HEK293T (cell line): ENCODE measurements around the gene SMTN.

Source experiments
- SP1 ChIP-seq: fragments of 450-650 bp; IDR thresholded peaks from 2 replicates; pipeline ENCODE4 v1.6.1; 2017
- ZNF384 ChIP-seq: fragments of 450-650 bp; IDR thresholded peaks from 2 replicates; pipeline ENCODE4 v1.6.1; 2016

DNA sequence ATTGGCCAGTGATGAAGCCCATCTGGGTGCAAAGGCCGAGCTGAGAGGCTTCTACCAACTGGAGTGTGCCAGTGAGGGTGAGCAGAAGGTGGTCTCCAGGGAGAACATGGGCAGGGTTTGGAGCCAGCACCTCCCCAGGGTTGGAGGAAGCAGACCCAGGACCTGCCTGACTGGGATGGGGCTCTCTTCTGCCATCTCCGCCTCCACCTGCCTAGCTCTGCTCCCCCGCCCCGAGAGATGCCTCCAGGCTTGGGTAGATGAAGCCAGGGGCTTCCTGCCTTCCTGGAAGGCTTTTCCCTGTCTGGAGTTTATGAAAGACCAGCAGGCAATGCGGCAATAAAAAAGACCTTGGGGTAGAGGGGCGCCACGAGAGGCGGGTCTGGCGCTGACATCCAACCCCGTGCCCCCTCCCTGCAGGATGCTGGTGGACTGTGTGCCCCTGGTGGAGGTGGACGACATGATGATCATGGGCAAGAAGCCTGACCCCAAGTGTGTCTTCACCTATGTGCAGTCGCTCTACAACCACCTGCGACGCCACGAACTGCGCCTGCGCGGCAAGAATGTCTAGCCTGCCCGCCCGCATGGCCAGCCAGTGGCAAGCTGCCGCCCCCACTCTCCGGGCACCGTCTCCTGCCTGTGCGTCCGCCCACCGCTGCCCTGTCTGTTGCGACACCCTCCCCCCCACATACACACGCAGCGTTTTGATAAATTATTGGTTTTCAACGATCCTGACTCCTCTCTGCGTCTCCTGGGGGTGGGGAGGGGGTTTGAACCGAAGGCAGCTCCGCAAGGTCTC, 23.0 kb downstream of the SMTN start:
- TF ChIP-seq SP1 (no peak), ZNF384 (no peak)
